Trophoblast cell (in vitro differentiated cells and primary cell): ENCODE measurements around the gene OTOP3.

ENCODE experiments used
- DNase-seq, 2 donors: peaks; one replicate each; pipeline ENCODE4 v3.0.0-alpha.2; 2016
- H2AFZ ChIP-seq: 2 replicates; pipeline ENCODE4 v1.6.1; 2013; ENCODE audit warnings: low read length, moderate library complexity, mild to moderate bottlenecking; ENCODE audit not compliant: insufficient read depth, poor library complexity
- H2AK5ac ChIP-seq: 2 replicates; pipeline ENCODE4 v1.6.1; 2013; ENCODE audit warnings: mild to moderate bottlenecking, low read length
- H2BK120ac ChIP-seq: 2 replicates; pipeline ENCODE4 v1.6.1; 2013; ENCODE audit warnings: low read length, mild to moderate bottlenecking, moderate library complexity; ENCODE audit not compliant: insufficient read depth, poor library complexity
- H2BK12ac ChIP-seq: 2 replicates; pipeline ENCODE4 v1.6.1; 2013; ENCODE audit warnings: mild to moderate bottlenecking, low read length, moderate library complexity
- H2BK5ac ChIP-seq: 2 replicates; pipeline ENCODE4 v1.6.1; 2013; ENCODE audit warnings: low read length, low read depth, moderate library complexity, mild to moderate bottlenecking; ENCODE audit not compliant: poor library complexity
- H3K14ac ChIP-seq: 2 replicates; pipeline ENCODE4 v1.6.1; 2013; ENCODE audit warnings: mild to moderate bottlenecking, low read length
- H3K18ac ChIP-seq: 2 replicates; pipeline ENCODE4 v1.6.1; 2013; ENCODE audit warnings: mild to moderate bottlenecking, low read length
- H3K23ac ChIP-seq: 2 replicates; pipeline ENCODE4 v1.6.1; 2013; ENCODE audit warnings: low read length
- H3K27ac ChIP-seq: 2 replicates; pipeline ENCODE4 v1.5.1; 2013; ENCODE audit warnings: low read depth, mild to moderate bottlenecking, inconsistent platforms, low read length, moderate library complexity
- H3K27me3 ChIP-seq: 2 replicates; pipeline ENCODE4 v1.6.1; 2013; ENCODE audit warnings: inconsistent platforms, mild to moderate bottlenecking, low read length, moderate library complexity; ENCODE audit not compliant: insufficient read depth
- H3K36me3 ChIP-seq, 2 experiments: 1 replicate in 1 of 2; 2 replicates in 1 of 2; pipeline ENCODE4 v1.6.1; 2013; ENCODE audit warnings: low read length in 2 of 2, mild to moderate bottlenecking in 2 of 2, moderate library complexity in 1 of 2; ENCODE audit not compliant: insufficient read depth in 2 of 2, control insufficient read depth in 1 of 2
- H3K4ac ChIP-seq: 2 replicates; pipeline ENCODE4 v1.6.1; 2013; ENCODE audit warnings: low read depth, mild to moderate bottlenecking, low read length, moderate library complexity
- H3K4me1 ChIP-seq, 2 experiments: 1 replicate in 1 of 2; 2 replicates in 1 of 2; pipeline ENCODE4 v1.6.1; 2013; ENCODE audit warnings: low read length in 2 of 2, mild to moderate bottlenecking in 2 of 2, moderate library complexity in 1 of 2; ENCODE audit not compliant: insufficient read depth in 2 of 2, control insufficient read depth in 1 of 2
- H3K4me2 ChIP-seq: 2 replicates; pipeline ENCODE4 v1.6.1; 2013; ENCODE audit warnings: inconsistent platforms, mild to moderate bottlenecking, low read length, moderate library complexity
- H3K4me3 ChIP-seq: 2 replicates; pipeline ENCODE4 v1.5.1; 2013; ENCODE audit warnings: mild to moderate bottlenecking, low read depth, low read length, inconsistent platforms
- H3K79me1 ChIP-seq: one replicate; pipeline ENCODE4 v1.6.1; 2013; ENCODE audit warnings: low read length
- H3K79me2 ChIP-seq: 2 replicates; pipeline ENCODE4 v1.6.1; 2013; ENCODE audit warnings: low read length, mild to moderate bottlenecking; ENCODE audit not compliant: control insufficient read depth, insufficient read depth, poor library complexity
- H3K9ac ChIP-seq: 2 replicates; pipeline ENCODE4 v1.6.1; 2013; ENCODE audit warnings: mild to moderate bottlenecking, low read length
- H3K9me3 ChIP-seq: 2 replicates; pipeline ENCODE4 v1.6.1; 2013; ENCODE audit warnings: low read depth, mild to moderate bottlenecking, control low read depth, inconsistent platforms, low read length; ENCODE audit not compliant: insufficient read depth
- H4K12ac ChIP-seq: 2 replicates; pipeline ENCODE4 v1.6.1; 2013; ENCODE audit warnings: low read depth, mild to moderate bottlenecking, low read length, moderate library complexity
- H4K8ac ChIP-seq: 2 replicates; pipeline ENCODE4 v1.6.1; 2013; ENCODE audit warnings: low read depth, mild to moderate bottlenecking, low read length, moderate library complexity
- H4K91ac ChIP-seq: one replicate; pipeline ENCODE4 v1.6.1; 2013; ENCODE audit warnings: low read depth, mild to moderate bottlenecking, low read length, moderate library complexity
- WGBS: extraction: QIAGEN DNeasy Blood & Tissue Kit; methylation state at CpG from one replicate; pipeline ENCODE4 v1.1.7; 2013; ENCODE audit warnings: missing lambda C conversion rate; ENCODE audit not compliant: insufficient read length, insufficient coverage; ENCODE audit errors: extremely low coverage; 5-methylcytosine and 5-hydroxymethylcytosine counted together

The OTOP3 gene

GRCh38 chr17:74946641-74947040 is 10.9 kb downstream of the OTOP3 start:
- Histone ChIP-seq H3K79me1 (no peaks in the 10 kb centered on the region), H3K36me3 (no peaks in the 10 kb centered on the region), H3K27ac (no peak overlapping the region), H2BK5ac (no peak overlapping the region), H4K91ac (no peak overlapping the region), H2BK120ac (no peak overlapping the region), H3K4ac (no peak overlapping the region), H2AK5ac (no peak overlapping the region), H3K4me1 (no peaks in the 10 kb centered on the region), H4K12ac (no peak overlapping the region), H3K9me3 (peaks cover 3% of the 10 kb centered on the region), H3K4me2 (no peak overlapping the region), H3K9ac (no peak overlapping the region), H3K27me3 (no peaks in the 10 kb centered on the region), H3K23ac (no peak overlapping the region), H3K14ac (no peak overlapping the region), H3K18ac (no peak overlapping the region), H2AFZ (no peak overlapping the region), H2BK12ac (no peak overlapping the region), H4K8ac (no peak overlapping the region), H3K79me2 (no peaks in the 10 kb centered on the region), H3K4me3 (no peak overlapping the region)
- no peak for DNase-seq
- no CpG with 5 or more reads among the region's 14 CpGs for WGBS

- no CpG with 5 or more reads among the region's 17 CpGs for WGBS
- H3K23ac ChIP-seq: no peak overlapping the region
- no peaks in the 10 kb centered on the region for H3K36me3 ChIP-seq
- no peaks in the 10 kb centered on the region for H3K79me2 ChIP-seq
- H4K12ac ChIP-seq: no peak overlapping the region
- no peak overlapping the region for H2AK5ac ChIP-seq
- no peak overlapping the region for H3K9ac ChIP-seq
- no peak for DNase-seq
- no peak overlapping the region for H3K14ac ChIP-seq
- no peak overlapping the region for H2BK5ac ChIP-seq
- no peak overlapping the region for H2AFZ ChIP-seq
- no peak overlapping the region for H3K27ac ChIP-seq
- H3K4me3 ChIP-seq: no peak overlapping the region
- H2BK120ac ChIP-seq: no peak overlapping the region
- no peaks in the 10 kb centered on the region for H3K79me1 ChIP-seq
- peaks cover 3% of the 10 kb centered on the region for H3K9me3 ChIP-seq
- H4K8ac ChIP-seq: no peak overlapping the region
- H3K18ac ChIP-seq: no peak overlapping the region
- no peak overlapping the region for H4K91ac ChIP-seq
- H3K4me2 ChIP-seq: no peak overlapping the region
- H3K4ac ChIP-seq: no peak overlapping the region
- no peak overlapping the region for H2BK12ac ChIP-seq
- H3K4me1 ChIP-seq: no peaks in the 10 kb centered on the region
- H3K27me3 ChIP-seq: no peaks in the 10 kb centered on the region
Observed at GRCh38 chr17:74947041-74947754, 11.5 kb downstream of the OTOP3 start.

- Histone ChIP-seq H3K4me3 (no peak overlapping the region), H3K9ac (no peak overlapping the region), H3K23ac (no peak overlapping the region), H3K9me3 (peaks cover 3% of the 10 kb centered on the region), H3K18ac (no peak overlapping the region), H4K12ac (no peak overlapping the region), H3K4me1 (no peaks in the 10 kb centered on the region), H3K4ac (no peak overlapping the region), H4K8ac (no peak overlapping the region), H2BK5ac (no peak overlapping the region), H2BK12ac (no peak overlapping the region), H3K79me1 (no peaks in the 10 kb centered on the region), H2BK120ac (no peak overlapping the region), H3K27me3 (no peaks in the 10 kb centered on the region), H3K27ac (no peak overlapping the region), H4K91ac (no peak overlapping the region), H3K36me3 (no peaks in the 10 kb centered on the region), H2AK5ac (no peak overlapping the region), H3K4me2 (no peak overlapping the region), H2AFZ (no peak overlapping the region), H3K79me2 (no peaks in the 10 kb centered on the region), H3K14ac (no peak overlapping the region)
- no CpG with 5 or more reads among the region's 12 CpGs for WGBS
- no peak for DNase-seq
Observed at GRCh38 chr17:74949455-74950115, 13.9 kb downstream of the OTOP3 start.

GRCh38 chr17:74950207-74950606 is 14.5 kb downstream of the OTOP3 start:
- Histone ChIP-seq H3K14ac (no peak overlapping the region), H3K27ac (no peak overlapping the region), H3K23ac (no peak overlapping the region), H3K18ac (no peak overlapping the region), H3K79me2 (no peaks in the 10 kb centered on the region), H3K79me1 (no peaks in the 10 kb centered on the region), H3K36me3 (no peaks in the 10 kb centered on the region), H4K91ac (no peak overlapping the region), H2BK120ac (no peak overlapping the region), H2AFZ (no peak overlapping the region), H4K12ac (no peak overlapping the region), H4K8ac (no peak overlapping the region), H3K27me3 (no peaks in the 10 kb centered on the region), H2AK5ac (no peak overlapping the region), H3K4ac (no peak overlapping the region), H2BK5ac (no peak overlapping the region), H3K4me3 (no peak overlapping the region), H2BK12ac (no peak overlapping the region), H3K9ac (no peak overlapping the region), H3K4me2 (no peak overlapping the region), H3K4me1 (no peaks in the 10 kb centered on the region), H3K9me3 (peaks cover 3% of the 10 kb centered on the region)
- no peak for DNase-seq
- no CpG with 5 or more reads among the region's 8 CpGs for WGBS
